ENCODE data around the gene SPATA1.

DNA sequence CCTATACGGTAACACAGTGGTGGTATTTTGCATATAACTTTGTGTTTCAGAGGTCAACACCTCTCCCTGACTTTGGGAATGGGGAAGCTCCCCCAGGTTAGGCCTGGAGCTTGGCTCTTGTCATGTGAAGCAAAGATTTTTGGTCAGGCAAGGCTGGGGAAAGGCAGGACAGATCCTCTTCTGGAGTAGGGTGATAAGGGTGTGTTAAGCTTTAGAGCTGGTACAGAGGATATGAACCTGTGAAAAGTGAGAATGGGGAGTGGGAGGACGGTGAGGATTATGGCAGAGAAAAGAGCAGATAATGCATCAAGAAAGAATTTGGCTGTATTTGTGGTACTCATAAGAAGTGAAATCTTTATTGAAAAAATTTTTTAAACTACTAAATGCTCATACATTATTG lies 24.9 kb upstream of the SPATA1 start:
- TF ChIP-seq CREM (CRISPR knock-in tag; IDR thresholded peaks at IDR 0.05) (no peak), NFE2L1 (CRISPR knock-in tag; IDR thresholded peaks at IDR 0.05) (no peak), USF2 (CRISPR knock-in tag; IDR thresholded peaks at IDR 0.05) (no peak), CBFB (CRISPR knock-in tag; IDR thresholded peaks at IDR 0.05; ENCODE audit: low read depth) (no peak)
